Measurements from ENCODE around the gene HDAC9.

Gene HDAC9

GRCh38 chr7:18580950-18581349, 85.4 kb downstream of the HDAC9 start:
- no peak for DNase-seq (ENCODE audit: low read depth in 1 of 2, low spot score in 1 of 2)

GRCh38 chr7:18583305-18583704, 87.8 kb downstream of the HDAC9 start:
- DNase-seq (ENCODE audit: low read depth in 1 of 2, low spot score in 1 of 2): no peak

GRCh38 chr7:18590241-18590640, 94.7 kb downstream of the HDAC9 start:
- no peak for DNase-seq (ENCODE audit: low read depth in 1 of 2, low spot score in 1 of 2)

GRCh38 chr7:18590744-18591340, 95.3 kb downstream of the HDAC9 start:
- no peak for DNase-seq (ENCODE audit: low read depth in 1 of 2, low spot score in 1 of 2)

GRCh38 chr7:18593602-18594279, 98.2 kb downstream of the HDAC9 start:
- DNase-seq (ENCODE audit: low read depth in 1 of 2, low spot score in 1 of 2): no peak

GRCh38 chr7:18597754-18598153, 102.2 kb downstream of the HDAC9 start:
- no peak for DNase-seq (ENCODE audit: low read depth in 1 of 2, low spot score in 1 of 2)

GRCh38 chr7:18607025-18607424, 111.5 kb downstream of the HDAC9 start:
- DNase-seq (ENCODE audit: low read depth in 1 of 2, low spot score in 1 of 2): no peak

- DNase-seq (ENCODE audit: low read depth in 1 of 2, low spot score in 1 of 2): no peak
These were observed 114.9 kb downstream of the HDAC9 start for GRCh38 chr7:18610331-18610948.

- DNase-seq (ENCODE audit: low read depth in 1 of 2, low spot score in 1 of 2): no peak
These were observed 119.3 kb downstream of the HDAC9 start for GRCh38 chr7:18614841-18615240.

GRCh38 chr7:18619311-18619710, 123.8 kb downstream of the HDAC9 start:
- DNase-seq (ENCODE audit: low read depth in 1 of 2, low spot score in 1 of 2): no peak

- no peak for DNase-seq (ENCODE audit: low read depth in 1 of 2, low spot score in 1 of 2)
These were observed 127.8 kb downstream of the HDAC9 start for GRCh38 chr7:18623389-18623788.

- no peak for DNase-seq (ENCODE audit: low read depth in 1 of 2, low spot score in 1 of 2)
These were observed 128.9 kb downstream of the HDAC9 start for GRCh38 chr7:18624459-18624858.

- DNase-seq (ENCODE audit: low read depth in 1 of 2, low spot score in 1 of 2): no peak
These were observed 130.5 kb downstream of the HDAC9 start for GRCh38 chr7:18626086-18626485.

- DNase-seq (ENCODE audit: low read depth in 1 of 2, low spot score in 1 of 2): no peak
These were observed 131.2 kb downstream of the HDAC9 start for GRCh38 chr7:18626717-18627116.

- DNase-seq (ENCODE audit: low read depth in 1 of 2, low spot score in 1 of 2): no peak
These were observed 142.0 kb downstream of the HDAC9 start for GRCh38 chr7:18637516-18637915.

GRCh38 chr7:18638594-18639452, 143.3 kb downstream of the HDAC9 start:
- DNase-seq (ENCODE audit: low read depth in 1 of 2, low spot score in 1 of 2): no peak

GRCh38 chr7:18639711-18640110, 144.2 kb downstream of the HDAC9 start:
- no peak for DNase-seq (ENCODE audit: low read depth in 1 of 2, low spot score in 1 of 2)

- no peak for DNase-seq (ENCODE audit: low read depth in 1 of 2, low spot score in 1 of 2)
These were observed 149.4 kb downstream of the HDAC9 start for GRCh38 chr7:18644981-18645380.

- no peak for DNase-seq (ENCODE audit: low read depth in 1 of 2, low spot score in 1 of 2)
These were observed 152.0 kb downstream of the HDAC9 start for GRCh38 chr7:18647582-18647981.

GRCh38 chr7:18648849-18649758, 153.6 kb downstream of the HDAC9 start:
- no peak for DNase-seq (ENCODE audit: low read depth in 1 of 2, low spot score in 1 of 2)
